ENCODE data around the gene SCGN. TPM values are rescaled to one million over a fixed set of nuclear protein-coding genes. Genes with fewer than 3 reads are reported as not detected.

The SCGN gene, protein sequence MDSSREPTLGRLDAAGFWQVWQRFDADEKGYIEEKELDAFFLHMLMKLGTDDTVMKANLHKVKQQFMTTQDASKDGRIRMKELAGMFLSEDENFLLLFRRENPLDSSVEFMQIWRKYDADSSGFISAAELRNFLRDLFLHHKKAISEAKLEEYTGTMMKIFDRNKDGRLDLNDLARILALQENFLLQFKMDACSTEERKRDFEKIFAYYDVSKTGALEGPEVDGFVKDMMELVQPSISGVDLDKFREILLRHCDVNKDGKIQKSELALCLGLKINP
- total RNA-seq: not detected

DNA sequence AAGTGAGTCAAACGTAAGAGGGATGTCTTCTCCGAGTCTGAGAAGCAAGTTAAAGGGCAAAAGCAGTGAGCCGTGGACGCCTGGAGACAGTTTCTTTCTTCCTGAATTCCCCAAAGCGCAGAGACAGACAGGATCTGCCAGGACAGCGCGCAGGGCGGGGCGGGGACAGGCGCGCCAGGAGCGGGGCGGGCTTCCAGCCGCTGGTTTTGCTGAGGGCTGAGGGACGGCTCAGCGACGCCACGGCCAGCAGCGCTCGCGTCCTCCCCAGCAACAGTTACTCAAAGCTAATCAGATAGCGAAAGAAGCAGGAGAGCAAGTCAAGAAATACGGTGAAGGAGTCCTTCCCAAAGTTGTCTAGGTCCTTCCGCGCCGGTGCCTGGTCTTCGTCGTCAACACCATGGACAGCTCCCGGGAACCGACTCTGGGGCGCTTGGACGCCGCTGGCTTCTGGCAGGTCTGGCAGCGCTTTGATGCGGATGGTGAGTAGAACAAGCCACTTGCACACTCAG lies at the start of gene SCGN:
SCGN (plus strand) TSS at position 209 of the 509 bp plus-strand sequence; CDS start at position 398, 189 bp downstream.
- CTCF ChIA-PET: no interaction called here
- no peaks in the 10 kb centered on the region for H3K36me3 Mint-ChIP-seq
- no peak within 1 kb of the TSS for H3K4me3 Mint-ChIP-seq
- ATAC-seq: peak; percentile 39
- peak; percentile 66 for DNase-seq
- H3K4me1 Mint-ChIP-seq: peaks cover 1% of the 10 kb centered on the region
- no peaks in the 10 kb centered on the region for H3K9me3 Mint-ChIP-seq (ENCODE audit: low read depth)
- no peak within 1 kb of the TSS for H3K27ac Mint-ChIP-seq
- peaks cover 58% of the 10 kb centered on the region for H3K27me3 Mint-ChIP-seq

DNA sequence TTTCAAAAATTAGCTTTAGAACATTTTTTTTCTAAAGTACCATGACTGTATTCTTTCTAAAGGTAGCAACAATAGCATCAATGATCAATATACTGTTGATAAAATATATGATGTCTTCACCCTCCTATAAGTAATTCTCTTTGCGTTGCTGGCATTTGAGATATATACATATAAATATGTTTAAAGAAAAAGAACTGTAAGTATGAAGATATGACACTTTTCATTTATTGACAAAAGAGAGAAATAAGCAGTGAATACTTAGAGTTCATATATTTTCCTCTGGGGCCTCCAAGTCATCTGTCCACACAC lies 49.4 kb upstream of the SCGN start:
- CTCF ChIA-PET: interaction anchor here (1.2 to 2.8 kb wide), 2 partner anchors 326 to 337 kb away, joined by 4 to 14 read pairs; no protein-coding TSS in a partner anchor
- no peak overlapping the region for H3K4me3 Mint-ChIP-seq
- DNase-seq (no peak), ATAC-seq (no peak)
- no peaks in the 10 kb centered on the region for H3K36me3 Mint-ChIP-seq
- H3K4me1 Mint-ChIP-seq: no peaks in the 10 kb centered on the region
- no peaks in the 10 kb centered on the region for H3K9me3 Mint-ChIP-seq (ENCODE audit: low read depth)
- H3K27ac Mint-ChIP-seq: no peak overlapping the region
- H3K27me3 Mint-ChIP-seq: no peaks in the 10 kb centered on the region

DNA sequence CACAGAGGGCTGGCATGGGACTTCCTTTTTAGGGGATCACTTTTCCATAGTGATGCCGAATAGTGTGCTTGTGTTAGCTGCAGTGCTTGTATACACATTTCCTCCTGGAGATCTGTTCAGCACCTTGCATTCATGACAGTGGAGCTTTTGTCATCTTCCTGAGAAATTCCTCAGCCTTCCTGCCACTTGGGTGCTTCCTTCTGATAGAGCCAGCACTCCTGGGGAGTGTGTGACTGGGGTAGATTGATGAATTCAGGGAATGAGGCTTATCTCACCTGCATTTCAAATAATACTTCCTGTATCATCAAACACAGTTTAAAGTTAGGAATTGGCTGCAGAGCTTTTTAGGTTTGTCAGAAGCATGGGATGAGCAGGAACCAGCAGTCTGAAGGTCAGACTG lies 48.8 kb upstream of the SCGN start:
- H3K4me1 Mint-ChIP-seq: no peaks in the 10 kb centered on the region
- no peaks in the 10 kb centered on the region for H3K27me3 Mint-ChIP-seq
- DNase-seq (no peak), ATAC-seq (no peak)
- no peaks in the 10 kb centered on the region for H3K9me3 Mint-ChIP-seq (ENCODE audit: low read depth)
- H3K36me3 Mint-ChIP-seq: no peaks in the 10 kb centered on the region
- CTCF ChIA-PET: interaction anchor here (1.1 to 3.4 kb wide), 2 partner anchors 113 to 338 kb away, joined by 3 to 11 read pairs; no protein-coding TSS in a partner anchor
- H3K4me3 Mint-ChIP-seq: no peak overlapping the region
- no peak overlapping the region for H3K27ac Mint-ChIP-seq

DNA sequence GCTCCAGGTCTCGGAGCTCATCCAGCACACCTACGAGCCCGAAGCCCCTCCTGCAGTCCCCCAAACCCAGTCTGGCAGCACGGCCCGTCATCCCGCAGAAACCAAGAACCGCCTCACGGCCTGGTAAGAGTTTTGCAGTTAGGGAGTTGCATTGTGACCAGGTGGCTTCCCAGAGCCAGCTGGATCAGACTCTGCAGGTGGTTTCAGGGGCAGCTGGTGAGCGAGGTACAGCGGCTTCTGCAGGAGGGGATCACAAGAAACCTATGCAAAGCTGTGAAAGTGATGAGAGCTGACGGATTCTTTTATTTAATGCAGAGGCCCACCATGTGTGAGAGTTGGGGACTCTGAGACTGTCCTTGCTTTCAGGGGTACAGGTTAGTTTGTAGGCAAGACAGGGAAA lies 45.9 kb upstream of the SCGN start:
- H3K27ac Mint-ChIP-seq: no peak overlapping the region
- no peaks in the 10 kb centered on the region for H3K36me3 Mint-ChIP-seq
- DNase-seq: no peak
- H3K9me3 Mint-ChIP-seq (ENCODE audit: low read depth): no peaks in the 10 kb centered on the region
- H3K4me1 Mint-ChIP-seq: no peaks in the 10 kb centered on the region
- CTCF ChIA-PET: interaction anchor here (1.3 to 3.4 kb wide), 2 partner anchors 50 to 341 kb away, joined by 3 to 11 read pairs; no protein-coding TSS in a partner anchor
- H3K4me3 Mint-ChIP-seq: no peak overlapping the region
- ATAC-seq: no peak
- H3K27me3 Mint-ChIP-seq: no peaks in the 10 kb centered on the region

DNA sequence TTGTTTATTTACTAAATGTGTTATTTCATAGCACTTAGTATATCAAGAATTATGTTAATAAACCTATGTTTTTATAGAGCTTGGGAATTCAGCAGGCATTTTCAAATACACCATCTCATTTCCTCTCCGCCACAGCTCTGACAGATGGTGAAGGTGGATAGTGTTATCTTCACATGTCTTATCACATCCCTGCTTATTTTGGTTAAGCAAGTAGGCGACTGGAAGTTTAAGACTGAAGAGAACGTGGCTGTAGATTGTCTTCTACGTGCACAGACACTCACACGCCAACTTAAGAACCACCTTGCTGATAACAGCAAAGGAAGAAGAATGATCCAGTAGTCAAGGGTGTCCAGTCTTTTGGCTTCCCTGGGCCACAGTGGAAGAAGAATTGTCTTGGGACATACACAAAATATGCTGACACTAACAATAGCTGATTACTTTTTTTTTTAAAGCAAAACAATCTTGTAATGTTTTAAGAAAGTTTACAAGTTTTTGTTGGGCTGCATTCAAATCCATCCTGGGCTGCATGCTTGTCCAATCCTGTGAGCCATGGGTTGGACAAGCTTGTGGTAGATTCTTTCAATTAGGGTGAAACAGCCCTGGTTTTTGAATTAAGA lies 43.3 kb upstream of the SCGN start:
- peaks cover 3% of the 10 kb centered on the region for H3K4me1 Mint-ChIP-seq
- CTCF ChIA-PET: no interaction called here
- DNase-seq (no peak), ATAC-seq (no peak)
- no peaks in the 10 kb centered on the region for H3K9me3 Mint-ChIP-seq (ENCODE audit: low read depth)
- H3K4me3 Mint-ChIP-seq: no peak overlapping the region
- no peaks in the 10 kb centered on the region for H3K27me3 Mint-ChIP-seq
- H3K36me3 Mint-ChIP-seq: no peaks in the 10 kb centered on the region
- no peak overlapping the region for H3K27ac Mint-ChIP-seq

DNA sequence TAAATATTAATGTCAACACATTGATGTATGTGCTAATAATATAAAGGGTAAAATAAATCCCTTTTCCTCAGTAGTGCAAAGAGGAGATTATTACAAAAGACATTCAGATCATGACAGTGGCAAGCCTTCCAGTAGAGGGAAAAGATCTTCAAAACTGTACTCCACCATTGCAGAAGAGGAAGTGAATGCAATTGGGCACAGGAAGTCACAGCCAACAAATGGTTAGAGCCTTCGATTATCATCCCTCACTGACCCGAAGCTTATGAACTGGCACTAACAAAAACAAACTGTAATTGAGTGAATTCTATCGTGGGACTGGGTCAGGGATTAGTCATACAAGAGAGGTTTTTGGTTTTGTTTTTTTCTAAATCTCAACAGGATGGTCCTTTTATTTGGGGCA lies 39.3 kb upstream of the SCGN start:
- Mint-ChIP-seq H3K4me1 (peaks cover 3% of the 10 kb centered on the region), H3K27ac (no peak overlapping the region), H3K4me3 (no peak overlapping the region), H3K36me3 (no peaks in the 10 kb centered on the region), H3K27me3 (no peaks in the 10 kb centered on the region), H3K9me3 (ENCODE audit: low read depth) (no peaks in the 10 kb centered on the region)
- CTCF ChIA-PET: no interaction called here
- DNase-seq: no peak
- no peak for ATAC-seq

DNA sequence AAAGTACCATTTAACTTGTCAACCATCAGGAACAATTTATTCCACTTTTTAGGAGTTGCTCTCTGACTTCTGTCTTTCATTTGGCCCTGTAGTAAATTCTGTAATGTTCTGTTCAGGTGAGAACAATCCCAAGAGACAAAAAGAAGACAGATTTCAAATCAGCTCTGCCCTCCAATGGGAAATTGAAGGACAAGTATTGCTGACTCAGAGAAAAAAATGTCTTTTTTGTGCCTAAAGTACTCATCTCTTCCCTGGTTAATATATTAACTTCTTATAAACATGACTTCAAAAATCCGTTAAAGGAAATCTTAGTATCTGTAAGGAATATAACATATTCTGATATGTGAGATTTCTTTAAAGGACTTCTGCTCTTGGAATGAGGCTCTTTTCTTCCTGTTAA lies 38.6 kb upstream of the SCGN start:
- Mint-ChIP-seq H3K27ac (no peak overlapping the region), H3K9me3 (ENCODE audit: low read depth) (no peaks in the 10 kb centered on the region), H3K27me3 (no peaks in the 10 kb centered on the region), H3K36me3 (no peaks in the 10 kb centered on the region), H3K4me3 (no peak overlapping the region), H3K4me1 (peaks cover 3% of the 10 kb centered on the region)
- ATAC-seq (no peak), DNase-seq (no peak)
- CTCF ChIA-PET: no interaction called here

DNA sequence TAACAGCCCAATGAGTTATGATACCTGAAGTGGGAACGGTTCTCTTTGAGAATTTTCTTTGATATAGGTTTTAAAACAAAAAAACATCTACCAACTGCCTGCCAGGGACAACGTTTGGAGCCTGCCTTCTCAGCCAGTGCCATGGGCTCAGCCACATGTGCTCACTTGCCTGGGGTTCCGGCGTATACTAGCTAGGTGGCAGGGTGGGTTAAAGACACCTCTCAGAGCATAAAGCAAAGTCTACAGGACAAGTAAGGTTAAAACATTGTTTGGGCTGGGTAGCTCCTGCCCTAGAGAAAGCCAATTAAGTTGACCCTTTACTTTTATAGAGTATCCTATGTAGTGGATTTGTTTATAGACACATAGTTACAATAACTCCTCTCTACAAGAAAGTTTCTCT lies 38.0 kb upstream of the SCGN start:
- Mint-ChIP-seq H3K9me3 (ENCODE audit: low read depth) (no peaks in the 10 kb centered on the region), H3K4me1 (peaks cover 3% of the 10 kb centered on the region), H3K36me3 (no peaks in the 10 kb centered on the region), H3K27ac (no peak overlapping the region), H3K27me3 (no peaks in the 10 kb centered on the region), H3K4me3 (no peak overlapping the region)
- no peak for DNase-seq
- ATAC-seq: no peak
- CTCF ChIA-PET: no interaction called here

DNA sequence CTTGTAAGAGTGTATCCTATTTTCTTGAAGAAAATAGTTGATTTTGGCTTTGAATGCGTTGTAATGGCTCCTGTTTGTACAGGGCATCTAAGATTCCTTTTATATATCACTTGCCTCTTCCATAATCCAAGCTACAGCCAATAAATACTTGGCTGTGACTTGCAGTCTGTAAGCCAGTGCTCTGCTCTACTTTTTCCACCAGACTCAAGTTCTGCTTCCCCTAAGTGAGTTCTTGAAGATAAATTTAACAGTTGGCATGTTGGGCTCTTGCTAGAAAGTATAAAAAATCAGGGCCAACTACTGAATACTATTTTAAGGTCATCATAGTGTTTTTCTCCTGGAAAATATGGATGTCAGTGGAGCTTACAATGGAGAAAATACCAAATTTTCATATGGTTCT lies 36.5 kb upstream of the SCGN start:
- Mint-ChIP-seq H3K4me3 (no peak overlapping the region), H3K4me1 (peaks cover 3% of the 10 kb centered on the region), H3K27me3 (no peaks in the 10 kb centered on the region), H3K36me3 (no peaks in the 10 kb centered on the region), H3K27ac (no peak overlapping the region), H3K9me3 (ENCODE audit: low read depth) (no peaks in the 10 kb centered on the region)
- CTCF ChIA-PET: interaction anchor here (0.9 kb wide), 1 partner anchor 14 kb away, joined by 3 read pairs; no protein-coding TSS in a partner anchor
- ATAC-seq: no peak
- no peak for DNase-seq

DNA sequence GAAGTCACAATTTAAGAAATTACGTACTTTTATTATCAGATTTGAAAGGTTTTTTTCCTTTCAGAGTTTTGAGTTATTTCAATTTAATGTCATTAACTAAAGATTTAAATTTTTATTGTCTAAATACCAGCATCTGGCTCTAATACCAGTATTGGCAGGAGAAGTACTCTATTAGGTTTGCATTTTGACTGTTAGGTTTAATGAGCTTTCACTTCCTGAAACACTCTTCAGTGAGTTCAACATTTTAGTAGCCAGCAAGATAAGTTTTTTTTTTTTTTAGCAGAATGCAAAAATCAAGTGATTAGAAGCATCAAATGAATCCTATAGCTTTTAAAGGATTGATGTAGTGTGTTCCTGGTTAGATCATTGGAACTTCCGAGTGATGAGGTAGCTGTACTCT lies 34.0 kb upstream of the SCGN start:
- Mint-ChIP-seq H3K4me3 (no peak overlapping the region), H3K9me3 (ENCODE audit: low read depth) (no peaks in the 10 kb centered on the region), H3K27me3 (no peaks in the 10 kb centered on the region), H3K4me1 (no peaks in the 10 kb centered on the region), H3K36me3 (no peaks in the 10 kb centered on the region), H3K27ac (no peak overlapping the region)
- DNase-seq (no peak), ATAC-seq (no peak)
- CTCF ChIA-PET: interaction anchor here (1.3 kb wide), 1 partner anchor 19 kb away, joined by 4 read pairs; no protein-coding TSS in a partner anchor

DNA sequence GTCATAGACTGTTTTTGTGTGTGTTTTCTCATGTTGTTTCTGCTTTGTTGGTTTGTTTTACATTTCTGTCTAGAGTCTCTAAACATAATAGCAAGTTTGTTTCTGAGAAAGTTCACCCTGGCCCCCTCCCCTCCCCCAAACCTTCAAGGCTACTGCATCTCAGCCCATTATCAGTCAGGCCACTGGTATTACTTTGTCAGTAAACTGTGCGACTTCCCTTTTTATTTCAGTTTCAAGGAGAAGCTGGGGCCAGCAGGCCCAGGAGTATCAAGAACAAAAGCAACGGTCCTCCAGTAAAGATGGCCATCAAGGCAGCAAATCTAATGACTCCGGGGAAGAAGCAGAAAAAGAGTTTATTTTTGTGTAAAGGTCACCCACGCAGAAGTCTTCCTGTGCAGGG lies 32.8 kb upstream of the SCGN start:
- H3K4me3 Mint-ChIP-seq: no peak overlapping the region
- no peaks in the 10 kb centered on the region for H3K4me1 Mint-ChIP-seq
- CTCF ChIA-PET: interaction anchor here (1.6 kb wide), 1 partner anchor 63 kb away, joined by 3 read pairs; no protein-coding TSS in a partner anchor
- no peaks in the 10 kb centered on the region for H3K36me3 Mint-ChIP-seq
- H3K9me3 Mint-ChIP-seq (ENCODE audit: low read depth): no peaks in the 10 kb centered on the region
- no peak for DNase-seq
- no peak overlapping the region for H3K27ac Mint-ChIP-seq
- no peak for ATAC-seq
- no peaks in the 10 kb centered on the region for H3K27me3 Mint-ChIP-seq

DNA sequence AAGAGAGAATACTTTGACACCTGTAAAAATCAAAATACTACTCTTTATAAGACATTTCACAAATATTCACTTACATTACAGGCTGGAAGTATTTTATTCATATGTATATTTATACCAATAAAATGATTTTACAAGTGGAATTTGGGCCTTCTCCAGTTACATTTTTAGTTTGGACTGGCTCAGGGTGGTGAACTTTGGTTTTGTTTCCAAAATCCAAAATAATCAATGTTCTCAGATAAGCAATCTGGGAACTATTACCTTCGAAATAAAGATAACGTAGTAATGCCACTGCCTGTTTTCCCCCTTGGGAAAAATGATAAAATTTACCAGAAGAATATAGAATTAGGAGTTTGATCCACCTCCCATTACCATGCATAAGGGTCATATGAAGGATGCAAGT lies 31.6 kb upstream of the SCGN start:
- no peak overlapping the region for H3K27ac Mint-ChIP-seq

DNA sequence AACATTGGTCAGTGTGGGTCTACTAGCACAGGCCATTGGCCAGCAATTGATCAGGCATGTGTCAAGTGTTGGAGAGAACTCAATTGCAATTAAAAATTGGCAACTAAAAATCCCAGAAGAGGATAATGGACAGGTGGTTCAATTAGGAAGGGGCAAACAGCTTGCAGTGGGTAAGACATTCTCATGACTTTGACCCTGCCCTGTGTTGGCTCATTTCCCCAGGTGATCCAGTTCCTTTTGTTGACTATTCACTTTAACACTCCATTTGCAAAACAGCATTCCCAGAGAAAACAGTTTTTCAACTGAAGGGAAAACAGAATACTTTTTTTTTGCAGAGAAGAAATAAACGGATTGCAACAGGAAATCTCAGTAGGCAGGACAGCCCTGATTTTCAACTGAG lies 28.9 kb upstream of the SCGN start:
- no peaks in the 10 kb centered on the region for H3K4me1 Mint-ChIP-seq
- no peaks in the 10 kb centered on the region for H3K9me3 Mint-ChIP-seq (ENCODE audit: low read depth)
- no peak for ATAC-seq
- no peak overlapping the region for H3K27ac Mint-ChIP-seq
- H3K27me3 Mint-ChIP-seq: peaks cover 3% of the 10 kb centered on the region
- no peak for DNase-seq
- H3K36me3 Mint-ChIP-seq: no peaks in the 10 kb centered on the region
- H3K4me3 Mint-ChIP-seq: no peak overlapping the region
- CTCF ChIA-PET: no interaction called here

More for the DNA sequence above, 31.6 kb upstream of the SCGN start:
- no peak for ATAC-seq
- Mint-ChIP-seq H3K9me3 (ENCODE audit: low read depth) (no peaks in the 10 kb centered on the region), H3K4me1 (no peaks in the 10 kb centered on the region), H3K4me3 (no peak overlapping the region), H3K36me3 (no peaks in the 10 kb centered on the region), H3K27me3 (peaks cover 3% of the 10 kb centered on the region)
- DNase-seq: no peak
- CTCF ChIA-PET: interaction anchor here (1.6 kb wide), 1 partner anchor 64 kb away, joined by 3 read pairs; no protein-coding TSS in a partner anchor

DNA sequence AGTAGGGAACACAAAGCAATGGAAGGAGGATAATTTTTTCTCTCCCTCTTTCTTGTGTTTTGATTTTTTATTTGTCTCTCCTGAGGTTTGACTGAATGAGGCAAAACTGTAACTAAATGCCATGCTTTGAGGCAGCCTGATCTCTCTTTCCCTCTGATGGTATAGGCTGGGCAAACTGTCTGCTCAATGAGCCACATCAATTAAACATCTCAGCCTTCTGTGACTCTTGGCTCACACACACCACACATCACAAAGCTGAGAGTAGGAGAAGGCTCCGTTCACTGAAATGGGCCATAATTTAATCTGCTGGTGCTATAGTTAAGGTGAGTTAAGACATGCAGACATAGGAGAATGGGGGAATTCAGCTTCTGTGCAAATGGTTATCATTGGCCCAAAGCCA lies 28.1 kb upstream of the SCGN start:
- no peaks in the 10 kb centered on the region for H3K36me3 Mint-ChIP-seq
- H3K27me3 Mint-ChIP-seq: peaks cover 5% of the 10 kb centered on the region
- H3K4me3 Mint-ChIP-seq: no peak overlapping the region
- CTCF ChIA-PET: interaction anchor here (1.1 kb wide), 1 partner anchor 358 kb away, joined by 3 read pairs; no protein-coding TSS in a partner anchor
- ATAC-seq: no peak
- no peaks in the 10 kb centered on the region for H3K4me1 Mint-ChIP-seq
- H3K27ac Mint-ChIP-seq: no peak overlapping the region
- DNase-seq: no peak
- no peaks in the 10 kb centered on the region for H3K9me3 Mint-ChIP-seq (ENCODE audit: low read depth)

All from activated CD8-positive, alpha-beta memory T cell treated with anti-CD3 and anti-CD28 coated beads, Interleukin-2, amount 10 ng/mL, durations not matched to agents 7 days and 5 days (primary cell).